Endothelial cell of umbilical vein (primary cell): ENCODE results near the gene CELF5.

Source experiments
- EZH2 ChIP-seq: IDR thresholded peaks from 2 replicates; pipeline ENCODE4 v1.6.1; 2012; ENCODE audit warnings: borderline replicate concordance, low read depth, mild to moderate bottlenecking, moderate library complexity, low read length, inconsistent platforms; ENCODE audit not compliant: severe bottlenecking
- FOS ChIP-seq: IDR thresholded peaks from 2 replicates; pipeline ENCODE4 v1.6.1; 2011; ENCODE audit warnings: mild to moderate bottlenecking, low read length, moderate library complexity, borderline replicate concordance; ENCODE audit not compliant: insufficient read depth
- GATA2 ChIP-seq: IDR thresholded peaks from 2 replicates; pipeline ENCODE4 v1.7.0; 2011; ENCODE audit warnings: low read depth, mild to moderate bottlenecking, moderate library complexity, mixed read lengths, low read length; ENCODE audit not compliant: insufficient read length, insufficient read depth
- MAX ChIP-seq: IDR thresholded peaks from 2 replicates; pipeline ENCODE4 v1.6.1; 2011; ENCODE audit not compliant: insufficient read depth, insufficient read length
- POLR2A ChIP-seq: IDR thresholded peaks from 2 replicates; pipeline ENCODE4 v1.6.1; 2012; ENCODE audit warnings: low read depth, mild to moderate bottlenecking, control low read depth, low read length
- TF ChIP-seq, protein P1 (sequence below), 2 donors: IDR thresholded peaks; 1 replicate in 1 of 2; 2 replicates in 1 of 2; pipeline ENCODE4 v1.5.1; 2011; ENCODE audit warnings: low read length in 2 of 2, mild to moderate bottlenecking in 2 of 2, moderate library complexity in 2 of 2, control low read depth in 1 of 2, inconsistent platforms in 1 of 2, low read depth in 1 of 2; ENCODE audit not compliant: insufficient read depth in 1 of 2; ENCODE audit errors: extremely low read depth in 1 of 2

DNA sequence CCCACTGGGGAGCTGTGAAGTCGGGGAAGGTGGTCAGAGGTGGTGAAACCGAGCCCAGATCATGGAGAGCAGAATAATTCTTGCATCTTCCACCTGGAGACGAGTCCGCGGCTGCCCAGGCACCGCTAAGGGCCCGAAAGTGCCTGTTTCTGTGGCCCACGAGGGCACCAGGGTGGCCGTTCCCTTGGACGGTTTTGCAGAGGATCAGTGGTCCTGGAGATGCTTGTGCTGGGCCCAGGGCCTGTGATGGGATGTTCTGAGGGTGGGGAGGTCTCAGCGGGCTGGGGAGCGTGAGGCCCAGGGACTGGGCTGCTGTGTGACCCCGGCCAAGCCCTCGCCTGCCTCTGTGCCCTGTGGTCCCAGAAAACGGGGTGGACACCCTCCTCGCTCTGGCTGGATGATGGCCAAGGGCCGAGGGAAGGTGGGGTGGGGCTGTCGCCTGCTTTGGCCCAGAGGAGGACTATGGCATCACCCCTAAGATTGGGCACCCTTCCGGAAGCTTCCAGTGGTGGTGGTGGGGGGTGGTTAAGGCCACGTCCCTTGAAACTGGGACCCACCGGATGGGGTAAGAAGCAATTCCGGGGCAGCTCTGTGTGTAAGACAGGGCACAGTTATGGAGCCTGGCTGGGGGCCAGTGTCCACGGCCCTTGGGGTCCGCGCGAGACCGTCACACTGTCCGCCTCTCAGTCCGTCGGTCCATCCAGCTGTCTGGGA, 90.7 kb downstream of the CELF5 start:
- TF ChIP-seq, protein P1, sequence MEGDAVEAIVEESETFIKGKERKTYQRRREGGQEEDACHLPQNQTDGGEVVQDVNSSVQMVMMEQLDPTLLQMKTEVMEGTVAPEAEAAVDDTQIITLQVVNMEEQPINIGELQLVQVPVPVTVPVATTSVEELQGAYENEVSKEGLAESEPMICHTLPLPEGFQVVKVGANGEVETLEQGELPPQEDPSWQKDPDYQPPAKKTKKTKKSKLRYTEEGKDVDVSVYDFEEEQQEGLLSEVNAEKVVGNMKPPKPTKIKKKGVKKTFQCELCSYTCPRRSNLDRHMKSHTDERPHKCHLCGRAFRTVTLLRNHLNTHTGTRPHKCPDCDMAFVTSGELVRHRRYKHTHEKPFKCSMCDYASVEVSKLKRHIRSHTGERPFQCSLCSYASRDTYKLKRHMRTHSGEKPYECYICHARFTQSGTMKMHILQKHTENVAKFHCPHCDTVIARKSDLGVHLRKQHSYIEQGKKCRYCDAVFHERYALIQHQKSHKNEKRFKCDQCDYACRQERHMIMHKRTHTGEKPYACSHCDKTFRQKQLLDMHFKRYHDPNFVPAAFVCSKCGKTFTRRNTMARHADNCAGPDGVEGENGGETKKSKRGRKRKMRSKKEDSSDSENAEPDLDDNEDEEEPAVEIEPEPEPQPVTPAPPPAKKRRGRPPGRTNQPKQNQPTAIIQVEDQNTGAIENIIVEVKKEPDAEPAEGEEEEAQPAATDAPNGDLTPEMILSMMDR (IDR thresholded peaks at IDR 0.05; ENCODE audit: extremely low read depth in 1 of 2, insufficient read depth in 1 of 2, low read depth in 1 of 2, low read length in 2 of 2), result no peak
- TF ChIP-seq MAX (no peak), EZH2 (no peak), POLR2A (no peak), GATA2 (no peak), FOS (no peak)
